ENCODE measurements around the gene TAOK3. TPM values are rescaled to one million over a fixed set of nuclear protein-coding genes. Genes with fewer than 3 reads are reported as not detected.

Gene TAOK3
- polyA plus RNA-seq, 3 donors = 19.7 to 58.3 (median 44.8) TPM

DNA sequence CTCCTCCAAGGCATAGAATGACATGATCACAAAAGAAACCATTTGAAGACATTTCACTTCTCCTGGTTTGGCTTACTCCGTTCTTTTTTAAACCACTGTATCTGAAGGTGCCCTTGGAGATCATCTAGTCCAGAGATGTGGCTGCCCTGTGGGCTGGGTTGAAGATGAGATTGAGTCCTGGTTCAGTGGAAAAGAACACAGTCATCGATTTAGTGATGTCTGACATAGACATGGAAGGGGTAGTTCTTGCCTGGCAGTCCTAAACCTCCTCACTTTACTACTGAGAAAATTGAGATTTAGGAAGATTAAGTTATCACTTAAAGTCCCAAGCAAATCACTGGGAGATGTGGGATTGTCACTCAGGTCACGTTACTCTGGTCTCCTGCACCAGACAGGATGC, 271.7 kb downstream of the TAOK3 start:
- Histone ChIP-seq H4K20me1 (ENCODE audit: insufficient read depth, low read length) (no peaks in the 10 kb centered on the region), H3K4me3 (replicated peaks in 1 of 3; ENCODE audit: low read depth in 2 of 3, low read length in 3 of 3) (no peak overlapping the region), H3K4me2 (replicated peaks; ENCODE audit: extremely low read depth, low read length, poor library complexity, severe bottlenecking) (no peak overlapping the region), H3K9ac (ENCODE audit: insufficient read depth, low read length, poor library complexity, severe bottlenecking) (no peak overlapping the region), H3K4me1 (ENCODE audit: control insufficient read depth in 1 of 2, insufficient read depth in 2 of 2, low read length in 2 of 2) (peaks cover 11 to 14% of the 10 kb centered on the region in 2 donors), H3K79me2 (ENCODE audit: insufficient read depth, low read length) (no peaks in the 10 kb centered on the region), H2AFZ (ENCODE audit: insufficient read depth, low read depth, low read length, poor library complexity, severe bottlenecking) (no peak overlapping the region), H3K36me3 (replicated peaks in 1 of 2; ENCODE audit: control insufficient read depth in 1 of 2, insufficient read depth in 2 of 2, low read length in 2 of 2) (no peaks in the 10 kb centered on the region), H3K9me3 (replicated peaks in 1 of 2; ENCODE audit: control insufficient read depth in 1 of 2, insufficient read depth in 1 of 2, low read length in 2 of 2) (no peaks in the 10 kb centered on the region), H3K27ac (ENCODE audit: low read depth in 1 of 2, low read length in 2 of 2) (no peak overlapping the region), H3K27me3 (ENCODE audit: control insufficient read depth in 2 of 2, insufficient read depth in 2 of 2, low read length in 2 of 2) (peaks cover 0 to 4% of the 10 kb centered on the region in 2 donors)
- Mint-ChIP-seq H3K27me3 (ENCODE audit: low read depth in 3 of 3) (peaks cover 7 to 13% (median 12%) of the 10 kb centered on the region in 3 donors), H3K36me3 (peaks cover 0 to 2% of the 10 kb centered on the region in 2 donors), H3K27ac (no peak overlapping the region), H3K9me3 (no peaks in the 10 kb centered on the region), H3K4me3 (no peak overlapping the region), H3K4me1 (peaks cover 12% of the 10 kb centered on the region)
- DNase-seq = no peak
- WGBS (ENCODE audit: insufficient coverage) = no CpG with 5 or more reads among the region's 3 CpGs
- intact Hi-C loops (cut with micrococcal nuclease) = no loop called here
- TF ChIP-seq, protein P1, sequence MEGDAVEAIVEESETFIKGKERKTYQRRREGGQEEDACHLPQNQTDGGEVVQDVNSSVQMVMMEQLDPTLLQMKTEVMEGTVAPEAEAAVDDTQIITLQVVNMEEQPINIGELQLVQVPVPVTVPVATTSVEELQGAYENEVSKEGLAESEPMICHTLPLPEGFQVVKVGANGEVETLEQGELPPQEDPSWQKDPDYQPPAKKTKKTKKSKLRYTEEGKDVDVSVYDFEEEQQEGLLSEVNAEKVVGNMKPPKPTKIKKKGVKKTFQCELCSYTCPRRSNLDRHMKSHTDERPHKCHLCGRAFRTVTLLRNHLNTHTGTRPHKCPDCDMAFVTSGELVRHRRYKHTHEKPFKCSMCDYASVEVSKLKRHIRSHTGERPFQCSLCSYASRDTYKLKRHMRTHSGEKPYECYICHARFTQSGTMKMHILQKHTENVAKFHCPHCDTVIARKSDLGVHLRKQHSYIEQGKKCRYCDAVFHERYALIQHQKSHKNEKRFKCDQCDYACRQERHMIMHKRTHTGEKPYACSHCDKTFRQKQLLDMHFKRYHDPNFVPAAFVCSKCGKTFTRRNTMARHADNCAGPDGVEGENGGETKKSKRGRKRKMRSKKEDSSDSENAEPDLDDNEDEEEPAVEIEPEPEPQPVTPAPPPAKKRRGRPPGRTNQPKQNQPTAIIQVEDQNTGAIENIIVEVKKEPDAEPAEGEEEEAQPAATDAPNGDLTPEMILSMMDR (IDR thresholded peaks at IDR 0.05) = no peak

Other genes starting within 250 kb of the TAOK3 start
- gene PEBP1, start 236.8 kb downstream of the TAOK3 start, polyA plus RNA-seq = 10 to 100 TPM; 23.0 to 57.9 (median 47.6) TPM
- gene SUDS3, start 3.6 kb upstream of the TAOK3 start, polyA plus RNA-seq = 10 to 100 TPM in 1 of 3 donors, 1 to 10 TPM in 2; 8.2 to 15.6 (median 9.1) TPM

Data from CD14-positive monocyte (primary cell).